Left ventricle myocardium inferior (tissue), 1 donor: ENCODE results near the gene BAHCC1. TPM values are rescaled to one million over a fixed set of nuclear protein-coding genes. Genes with fewer than 3 reads are reported as not detected.
A peak's percentile ranks its signal among the peaks of the same experiment; 100 is the strongest.

ENCODE experiments used
- DNase-seq: peaks from one replicate; pipeline ENCODE4 v3.0.0-alpha.2; 2020
- H3K27ac ChIP-seq: fragments of 200-600 bp; replicated peaks from 2 replicates; pipeline ENCODE4 v1.8.0; 2021
- H3K27me3 ChIP-seq: fragments of 200-600 bp; 2 replicates; pipeline ENCODE4 v1.8.0; 2021; ENCODE audit warnings: low read depth
- H3K36me3 ChIP-seq: fragments of 200-600 bp; 2 replicates; pipeline ENCODE4 v1.8.0; 2021
- H3K4me1 ChIP-seq: fragments of 200-600 bp; 2 replicates; pipeline ENCODE4 v1.8.0; 2021
- H3K4me3 ChIP-seq: fragments of 200-600 bp; 2 replicates; pipeline ENCODE4 v1.8.0; 2021; ENCODE audit warnings: mild to moderate bottlenecking, moderate library complexity
- H3K9me3 ChIP-seq: fragments of 200-600 bp; replicated peaks from 2 replicates; pipeline ENCODE4 v1.8.0; 2021
- CTCF ChIP-seq: fragments of 200-600 bp; IDR thresholded peaks from 2 replicates; pipeline ENCODE4 v1.8.0; 2021; ENCODE audit warnings: antibody characterized with exemption, mild to moderate bottlenecking, borderline replicate concordance
- intact Hi-C: fragments of 100-400 bp; cut with micrococcal nuclease; formaldehyde crosslinking; loops from one replicate; pipeline ENCODE4 v1.11.0; 2022
- total RNA-seq: library from RNA; stranded (reverse); fragmentation: NEBNext Ultra II Directional; extraction: Animal tissue kit (Norgen Biotek cat#: 25700); gene quantifications from one replicate; pipeline ENCODE4 v1.2.1, GENCODE V29; 2021
- donor health status: DM: no; HTN: yes; CAD: no; lungs with severe emphysema.

Gene BAHCC1
- total RNA-seq, 1 donor from 2014 or later: 7.3 TPM

- TF ChIP-seq CTCF: no peak
- DNase-seq: no peak
- Histone ChIP-seq H3K4me1 (peaks cover 7% of the 10 kb centered on the region), H3K27ac (no peak overlapping the region), H3K27me3 (peaks cover 8% of the 10 kb centered on the region), H3K36me3 (no peaks in the 10 kb centered on the region), H3K9me3 (no peaks in the 10 kb centered on the region), H3K4me3 (no peak overlapping the region)
- intact Hi-C loops: no loop called here
Measured at GRCh38 chr17:81500047-81500446, 104.8 kb downstream of the BAHCC1 start.

GRCh38 chr17:81502471-81503017 is 107.3 kb downstream of the BAHCC1 start:
- no peaks in the 10 kb centered on the region for H3K9me3 ChIP-seq
- no peak overlapping the region for H3K27ac ChIP-seq
- H3K36me3 ChIP-seq: no peaks in the 10 kb centered on the region
- no peak overlapping the region for H3K4me3 ChIP-seq
- peaks cover 7% of the 10 kb centered on the region for H3K4me1 ChIP-seq
- intact Hi-C loops: no loop called here
- DNase-seq: no peak
- H3K27me3 ChIP-seq: peaks cover 7% of the 10 kb centered on the region
- TF ChIP-seq CTCF: no peak

GRCh38 chr17:81503619-81504018 is 108.4 kb downstream of the BAHCC1 start:
- no peak overlapping the region for H3K27ac ChIP-seq
- no peak for TF ChIP-seq CTCF

GRCh38 chr17:81508639-81509206 is 113.5 kb downstream of the BAHCC1 start:
- intact Hi-C loops: no loop called here
- Histone ChIP-seq H3K27ac (peak overlapping the region; percentile 99), H3K36me3 (peaks cover 40% of the 10 kb centered on the region), H3K9me3 (peaks cover 4% of the 10 kb centered on the region), H3K27me3 (no peaks in the 10 kb centered on the region), H3K4me1 (peaks cover 50% of the 10 kb centered on the region), H3K4me3 (peak overlapping the region; percentile 93)
- no peak for DNase-seq
- TF ChIP-seq CTCF: no peak

More at GRCh38 chr17:81503619-81504018, 108.4 kb downstream of the BAHCC1 start:
- Histone ChIP-seq H3K36me3 (peaks cover 1% of the 10 kb centered on the region), H3K27me3 (peaks cover 6% of the 10 kb centered on the region), H3K4me1 (peaks cover 10% of the 10 kb centered on the region), H3K4me3 (no peak overlapping the region), H3K9me3 (peaks cover 4% of the 10 kb centered on the region)
- no peak for DNase-seq
- intact Hi-C loops: no loop called here

DNA sequence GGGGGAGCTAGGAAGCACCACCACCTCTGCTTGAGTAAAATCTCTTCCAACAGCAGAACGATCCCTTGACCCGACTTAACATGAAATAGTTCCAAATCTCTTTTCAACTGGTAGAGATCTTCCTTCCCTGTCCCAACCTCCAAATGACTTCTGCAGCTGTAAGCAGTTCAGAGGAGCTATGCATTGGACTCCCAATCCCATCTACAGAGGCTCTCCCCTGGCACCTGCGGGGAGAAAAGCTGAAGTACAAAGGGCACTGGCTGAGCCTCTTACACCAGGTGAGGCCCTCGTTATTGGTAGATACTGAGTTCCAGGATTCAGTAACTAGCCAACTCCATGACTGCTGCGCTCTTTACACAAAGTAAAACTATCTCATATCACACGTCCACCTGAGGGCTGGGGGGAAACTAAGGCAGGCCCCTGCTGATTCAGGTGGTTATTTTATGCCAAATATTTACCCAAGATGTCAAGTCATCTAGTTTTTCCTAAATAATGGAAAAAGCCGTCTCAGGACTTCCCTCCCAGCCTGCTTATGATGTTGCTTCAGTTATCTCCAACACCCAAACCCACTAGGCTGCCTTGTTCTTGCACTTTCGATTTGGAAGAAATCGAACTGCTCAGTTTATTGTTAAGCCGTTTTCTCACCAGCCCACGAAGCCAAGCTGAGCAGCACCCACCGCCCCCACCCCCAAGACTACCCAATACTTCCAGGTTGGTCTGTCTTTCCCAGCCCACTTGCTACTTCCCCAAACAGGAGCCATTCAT is 114.1 kb downstream of the BAHCC1 start:
- no peaks in the 10 kb centered on the region for H3K27me3 ChIP-seq
- H3K36me3 ChIP-seq: peaks cover 40% of the 10 kb centered on the region
- no peak for DNase-seq
- H3K27ac ChIP-seq: peak overlapping the region; percentile 99
- intact Hi-C loops: no loop called here
- H3K9me3 ChIP-seq: peaks cover 4% of the 10 kb centered on the region
- peak overlapping the region; percentile 93 for H3K4me3 ChIP-seq
- H3K4me1 ChIP-seq: peaks cover 57% of the 10 kb centered on the region
- TF ChIP-seq CTCF: no peak
